ENCODE results near the gene ELF4. TPM values are rescaled to one million over a fixed set of nuclear protein-coding genes. Genes with fewer than 3 reads are reported as not detected.

The ELF4 gene
- total RNA-seq, 3 donors from 2014 or later, result 26.3 to 65.0 (median 43.7) TPM

DNA sequence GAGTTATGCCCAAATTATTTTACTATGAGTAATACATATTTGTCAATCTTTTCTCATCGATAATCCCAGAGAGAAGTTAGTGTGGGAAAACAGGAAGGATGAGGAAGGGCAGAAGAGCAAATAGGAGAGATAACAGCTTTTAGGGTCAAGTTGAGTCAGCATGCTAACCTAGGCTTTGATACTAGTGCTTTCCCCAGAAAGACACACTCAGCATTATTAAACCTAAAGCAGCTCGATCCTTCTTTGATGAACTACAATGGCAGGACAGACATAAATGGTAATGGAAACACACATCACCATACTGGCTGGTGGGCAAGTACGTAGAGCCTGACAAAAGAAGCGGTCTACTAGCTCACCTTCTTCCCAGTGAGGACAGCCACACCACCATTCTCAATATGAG, 34.8 kb upstream of the ELF4 start:
- no peaks in the 10 kb centered on the region for H3K36me3 ChIP-seq (ENCODE audit: low read depth)
- H3K4me1 ChIP-seq (ENCODE audit: low read depth), result no peaks in the 10 kb centered on the region
- intact Hi-C loops (cut with DNase I, micrococcal nuclease), result no loop called here
- H3K4me3 ChIP-seq, result no peak overlapping the region
- ATAC-seq (no peak), DNase-seq (no peak)
- H3K9me3 ChIP-seq, result no peaks in the 10 kb centered on the region
- TF ChIP-seq, protein P1, sequence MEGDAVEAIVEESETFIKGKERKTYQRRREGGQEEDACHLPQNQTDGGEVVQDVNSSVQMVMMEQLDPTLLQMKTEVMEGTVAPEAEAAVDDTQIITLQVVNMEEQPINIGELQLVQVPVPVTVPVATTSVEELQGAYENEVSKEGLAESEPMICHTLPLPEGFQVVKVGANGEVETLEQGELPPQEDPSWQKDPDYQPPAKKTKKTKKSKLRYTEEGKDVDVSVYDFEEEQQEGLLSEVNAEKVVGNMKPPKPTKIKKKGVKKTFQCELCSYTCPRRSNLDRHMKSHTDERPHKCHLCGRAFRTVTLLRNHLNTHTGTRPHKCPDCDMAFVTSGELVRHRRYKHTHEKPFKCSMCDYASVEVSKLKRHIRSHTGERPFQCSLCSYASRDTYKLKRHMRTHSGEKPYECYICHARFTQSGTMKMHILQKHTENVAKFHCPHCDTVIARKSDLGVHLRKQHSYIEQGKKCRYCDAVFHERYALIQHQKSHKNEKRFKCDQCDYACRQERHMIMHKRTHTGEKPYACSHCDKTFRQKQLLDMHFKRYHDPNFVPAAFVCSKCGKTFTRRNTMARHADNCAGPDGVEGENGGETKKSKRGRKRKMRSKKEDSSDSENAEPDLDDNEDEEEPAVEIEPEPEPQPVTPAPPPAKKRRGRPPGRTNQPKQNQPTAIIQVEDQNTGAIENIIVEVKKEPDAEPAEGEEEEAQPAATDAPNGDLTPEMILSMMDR (IDR thresholded peaks at IDR 0.05), result no peak

DNA sequence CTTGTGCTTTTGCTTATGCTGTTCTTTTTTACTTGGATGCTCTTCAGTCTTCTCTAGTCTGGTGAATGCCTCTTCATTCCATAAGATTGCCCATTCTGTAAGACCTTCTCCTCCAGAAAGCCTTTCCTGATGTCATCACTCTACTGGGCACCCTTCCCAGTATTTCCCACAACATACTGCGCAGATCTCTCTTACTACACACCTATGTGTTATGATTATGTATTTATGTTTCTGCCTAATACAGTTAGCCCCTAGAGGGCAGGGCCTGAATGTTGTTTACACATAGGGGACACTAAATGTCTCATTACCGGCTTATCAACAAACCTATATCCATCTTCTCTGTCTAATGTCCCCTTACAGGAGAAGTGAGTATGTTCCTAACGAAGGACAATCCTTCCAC, 34.2 kb upstream of the ELF4 start:
- no peak for ATAC-seq
- Histone ChIP-seq H3K36me3 (ENCODE audit: low read depth) (no peaks in the 10 kb centered on the region), H3K9me3 (no peaks in the 10 kb centered on the region), H3K4me1 (ENCODE audit: low read depth) (no peaks in the 10 kb centered on the region), H3K4me3 (no peak overlapping the region)
- no peak for DNase-seq
- intact Hi-C loops (cut with DNase I, micrococcal nuclease), result no loop called here
- TF ChIP-seq, protein P1 (IDR thresholded peaks at IDR 0.05), result no peak

DNA sequence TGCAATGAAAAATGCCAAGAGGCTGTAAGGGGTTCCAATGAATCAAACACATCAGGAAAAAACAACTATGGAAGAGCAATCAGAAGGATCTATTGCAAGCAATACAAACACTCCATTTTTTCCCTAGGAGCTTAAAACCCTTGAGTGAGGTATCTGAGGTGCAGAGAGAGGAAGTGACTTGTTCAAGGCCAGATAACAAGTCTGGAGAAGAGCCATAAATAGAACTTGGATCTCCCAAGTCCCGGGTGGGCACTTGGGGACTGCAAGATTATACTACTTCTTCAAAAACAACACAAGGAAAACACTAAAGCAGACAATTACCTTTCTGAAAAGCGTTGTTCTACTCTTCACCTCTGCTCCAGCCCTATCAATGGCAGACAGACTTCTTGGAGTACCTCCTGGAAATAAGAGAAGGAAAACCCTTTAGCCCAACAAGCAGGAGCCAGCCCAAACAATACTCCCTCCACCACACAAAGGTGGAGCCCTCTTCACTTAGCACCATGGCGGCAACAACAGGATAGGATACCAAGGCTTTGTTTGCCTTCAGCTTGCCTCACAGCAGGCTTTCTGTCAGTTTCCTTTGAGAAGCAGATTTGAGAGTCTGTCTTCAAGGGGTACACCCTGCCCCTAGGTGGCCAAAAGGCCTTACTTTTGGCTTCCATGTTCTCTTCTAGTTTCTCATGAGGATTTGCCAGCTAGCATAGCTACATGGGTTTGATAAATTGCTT, 29.3 kb upstream of the ELF4 start:
- TF ChIP-seq, protein P1 (IDR thresholded peaks at IDR 0.05), result no peak
- intact Hi-C loops (cut with DNase I, micrococcal nuclease), result no loop called here
- H3K9me3 ChIP-seq, result no peaks in the 10 kb centered on the region
- H3K36me3 ChIP-seq (ENCODE audit: low read depth), result no peaks in the 10 kb centered on the region
- ATAC-seq, result no peak
- H3K4me3 ChIP-seq, result no peak overlapping the region
- H3K4me1 ChIP-seq (ENCODE audit: low read depth), result no peaks in the 10 kb centered on the region
- no peak for DNase-seq

DNA sequence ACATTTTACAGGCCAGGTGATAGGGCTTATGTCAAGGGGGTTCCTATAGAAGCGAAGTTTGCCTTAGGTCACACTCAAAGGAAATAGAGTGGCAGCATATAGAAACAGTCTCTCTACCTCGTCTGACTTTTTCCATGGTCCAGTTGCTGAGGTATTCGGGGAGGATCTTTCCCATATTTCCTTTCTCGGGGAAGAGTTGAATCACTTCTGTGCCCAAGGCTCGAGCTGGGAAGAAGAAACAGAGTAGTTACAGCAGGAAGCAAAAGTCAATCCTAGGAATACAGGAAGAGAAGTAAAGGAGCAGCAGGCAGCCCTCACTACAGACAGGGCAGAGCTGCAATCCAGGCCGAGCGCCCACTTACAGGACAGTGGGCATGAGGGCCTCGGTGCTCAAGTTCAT, 26.7 kb upstream of the ELF4 start:
- ATAC-seq, result no peak
- Histone ChIP-seq H3K4me1 (ENCODE audit: low read depth) (no peaks in the 10 kb centered on the region), H3K4me3 (no peak overlapping the region), H3K9me3 (no peaks in the 10 kb centered on the region), H3K36me3 (ENCODE audit: low read depth) (no peaks in the 10 kb centered on the region)
- intact Hi-C loops (cut with DNase I, micrococcal nuclease), result no loop called here
- TF ChIP-seq, protein P1 (IDR thresholded peaks at IDR 0.05), result no peak
- DNase-seq, result no peak

DNA sequence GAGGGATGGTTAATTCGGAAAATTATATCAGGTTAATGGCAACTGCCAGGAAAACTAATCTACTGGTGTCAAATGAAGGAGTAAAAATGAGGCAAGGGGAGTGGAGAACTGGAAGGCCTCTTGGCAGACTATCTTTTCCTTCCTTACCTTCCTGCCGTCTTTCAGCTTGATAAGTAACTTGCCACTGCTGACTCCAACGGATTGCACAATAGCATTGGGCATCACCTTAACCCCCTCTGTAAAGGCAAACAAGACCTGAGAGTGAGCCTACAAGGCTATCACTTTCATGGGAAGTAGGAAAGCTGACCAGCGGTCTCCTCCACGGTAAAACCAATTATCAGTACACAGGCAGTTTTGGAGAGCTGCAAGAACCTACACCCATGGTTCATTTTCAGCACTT, 26.2 kb upstream of the ELF4 start:
- ATAC-seq, result no peak

More for the DNA sequence above, 26.2 kb upstream of the ELF4 start:
- TF ChIP-seq, protein P1 (IDR thresholded peaks at IDR 0.05), result no peak
- H3K4me1 ChIP-seq (ENCODE audit: low read depth), result no peaks in the 10 kb centered on the region
- intact Hi-C loops (cut with DNase I, micrococcal nuclease), result no loop called here
- no peak for DNase-seq
- H3K9me3 ChIP-seq, result no peaks in the 10 kb centered on the region
- no peaks in the 10 kb centered on the region for H3K36me3 ChIP-seq (ENCODE audit: low read depth)
- H3K4me3 ChIP-seq, result no peak overlapping the region

Data from mucosa of descending colon (tissue), 3 donors.